Activated CD8-positive, alpha-beta memory T cell treated with anti-CD3 and anti-CD28 coated beads, Interleukin-2, amount 50 U/mL, for 4 hours (primary cell): ENCODE measurements around the gene PGPEP1.
"Not testable (repeated sequence)": the region's sequence is repeated elsewhere in the genome, so short reads cannot be mapped to it uniquely, and the experiment has no call there.

Experiments used
- DNase-seq: peaks from one replicate; pipeline ENCODE4 v3.0.0-alpha.2; 2020

Gene PGPEP1

DNA sequence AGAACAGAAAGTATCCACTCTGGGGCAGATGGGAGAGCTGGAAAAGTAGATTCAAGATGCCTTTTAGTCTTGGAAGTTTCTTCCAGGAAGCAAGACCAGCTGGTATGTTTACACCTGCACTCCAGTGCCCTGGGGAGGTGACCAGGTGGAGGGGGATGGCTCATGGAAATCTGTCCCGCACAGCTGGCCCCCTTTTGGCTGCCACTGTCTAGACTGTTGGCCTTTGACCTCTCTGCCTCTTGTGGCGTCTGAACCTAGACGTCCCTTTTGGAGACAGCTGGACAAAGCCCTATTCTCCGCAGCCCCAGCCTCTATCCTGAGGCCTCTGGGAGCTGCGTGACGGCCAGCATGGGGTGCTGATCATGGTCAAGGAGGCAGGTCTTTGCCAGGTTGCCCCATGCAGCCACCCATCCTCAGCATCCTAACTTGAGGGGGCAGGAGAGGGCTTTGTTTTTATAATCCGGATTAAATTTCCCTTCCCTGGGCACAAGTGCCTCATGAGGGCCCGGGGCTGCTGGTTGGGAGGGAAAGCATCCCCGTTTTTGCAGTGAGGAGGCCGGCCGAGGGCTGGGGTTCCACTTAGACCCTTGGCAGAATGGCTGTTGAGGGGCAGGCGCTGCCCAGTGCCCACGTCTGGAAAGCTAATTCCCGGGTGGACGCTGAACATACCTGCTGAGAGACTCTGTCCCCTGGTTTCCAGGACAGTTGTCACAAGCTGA, 28.3 kb downstream of the PGPEP1 start:
- no peak for DNase-seq

DNA sequence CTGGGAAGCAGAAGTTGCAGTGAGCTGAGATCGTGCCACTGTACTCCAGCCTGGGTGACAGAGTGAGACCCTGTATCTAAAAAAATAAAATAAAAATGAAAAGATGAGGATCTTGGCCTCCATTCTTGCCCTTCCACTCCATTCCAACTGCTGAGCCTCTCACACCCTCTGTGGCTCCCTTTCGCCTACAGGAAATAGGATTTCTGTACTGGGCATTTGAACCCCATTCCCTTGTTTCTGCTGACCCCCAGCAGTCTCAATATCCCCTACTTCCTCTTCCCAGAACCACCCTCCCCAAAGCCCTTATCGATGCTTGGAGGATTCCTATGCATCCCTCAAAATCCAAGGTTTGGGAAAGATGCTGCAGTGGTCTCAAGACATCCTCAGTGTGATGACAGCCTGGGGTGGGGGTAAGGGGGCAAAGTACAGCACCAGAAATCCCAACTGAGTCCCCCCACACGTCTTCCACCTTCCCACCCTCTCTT, 33.1 kb downstream of the PGPEP1 start:
- DNase-seq = no peak

- peak; percentile 32 for DNase-seq
Observed at GRCh38 chr19:18373892-18374629, 33.7 kb downstream of the PGPEP1 start.

DNA sequence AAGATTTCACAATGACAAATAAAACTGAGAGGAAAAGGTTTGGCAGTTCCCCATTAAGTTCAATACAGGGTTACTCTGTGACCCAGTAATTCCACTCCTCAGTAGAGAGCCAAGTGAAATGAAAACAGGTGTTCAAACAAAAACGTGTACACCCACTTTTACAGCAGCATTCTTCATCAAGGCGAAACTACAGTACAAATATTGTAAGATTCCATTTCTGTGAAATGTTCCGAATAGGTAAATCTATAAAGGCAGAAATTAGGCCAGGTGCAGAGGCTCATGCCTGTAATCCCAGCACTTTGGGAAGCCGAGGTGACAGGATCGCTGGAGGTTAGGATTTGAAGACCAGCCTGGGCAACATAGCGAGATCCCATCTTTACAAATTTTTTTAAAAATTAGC, 36.6 kb downstream of the PGPEP1 start:
- DNase-seq = no peak

GRCh38 chr19:18379803-18380747, 39.7 kb downstream of the PGPEP1 start:
- DNase-seq = no peak

- no peak for DNase-seq
Observed at GRCh38 chr19:18380843-18381242, 40.4 kb downstream of the PGPEP1 start.

DNA sequence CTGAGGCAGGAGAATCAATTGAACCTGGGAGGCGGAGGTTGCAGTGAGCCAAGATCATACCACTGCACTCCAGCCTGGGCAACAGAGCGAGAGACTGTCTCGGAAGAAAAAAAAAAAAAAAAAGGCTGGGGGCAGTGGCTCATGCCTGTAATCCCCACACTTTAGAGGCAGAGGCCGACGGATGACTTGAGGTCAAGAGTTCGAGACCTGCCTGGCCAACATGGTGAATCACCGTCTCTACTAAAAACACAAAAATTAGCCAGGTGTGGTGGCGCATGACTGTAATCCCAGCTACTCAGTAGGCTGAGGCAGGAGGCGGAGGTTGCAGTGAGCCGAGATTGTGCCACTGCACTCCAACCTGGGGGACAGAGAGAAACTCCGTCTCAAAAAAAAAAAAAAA, 43.2 kb downstream of the PGPEP1 start:
- DNase-seq = not testable (repeated sequence)

DNA sequence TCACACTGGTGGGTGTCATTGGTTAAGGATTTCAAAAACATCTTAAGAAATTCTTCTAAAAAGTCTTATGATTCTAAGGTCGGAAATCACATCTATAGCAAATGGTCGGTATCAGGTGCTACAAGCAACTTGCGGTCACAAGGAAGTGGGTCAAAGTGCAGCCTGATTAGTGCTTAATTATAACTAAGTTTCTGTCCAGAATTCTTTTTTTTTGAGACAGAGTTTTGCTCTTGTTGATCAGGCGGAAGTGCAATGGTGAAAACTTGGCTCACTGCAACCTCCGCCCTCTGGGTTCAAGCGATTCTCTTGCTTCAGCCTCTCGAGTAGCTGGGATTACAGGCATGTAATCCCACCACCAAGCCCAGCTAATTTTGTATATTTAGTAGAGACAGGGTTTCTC, 44.4 kb downstream of the PGPEP1 start:
- no peak for DNase-seq

DNA sequence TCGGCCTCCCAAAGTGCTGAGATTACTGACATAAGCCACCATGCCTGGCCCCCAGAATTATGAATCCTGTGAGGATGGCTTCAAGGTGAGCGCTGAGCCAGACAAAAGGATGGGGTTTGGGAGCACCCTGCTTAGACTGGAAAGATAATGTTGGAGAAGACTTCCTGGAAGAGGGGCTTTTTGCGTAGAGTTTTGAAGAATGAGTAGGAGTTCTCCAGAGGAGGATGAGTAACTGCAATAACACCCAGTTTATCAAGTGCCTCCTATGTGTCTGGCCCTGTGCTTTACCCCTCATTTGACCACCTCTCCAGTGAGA, 44.9 kb downstream of the PGPEP1 start:
- DNase-seq = no peak

- peak; percentile 25 for DNase-seq
Observed at GRCh38 chr19:18385675-18386542, 45.5 kb downstream of the PGPEP1 start, which contains the start of gene GDF15. Gene GDF15 (plus strand): TSS chr19:18386158. CDS start chr19:18386190, 32 bp downstream.

DNA sequence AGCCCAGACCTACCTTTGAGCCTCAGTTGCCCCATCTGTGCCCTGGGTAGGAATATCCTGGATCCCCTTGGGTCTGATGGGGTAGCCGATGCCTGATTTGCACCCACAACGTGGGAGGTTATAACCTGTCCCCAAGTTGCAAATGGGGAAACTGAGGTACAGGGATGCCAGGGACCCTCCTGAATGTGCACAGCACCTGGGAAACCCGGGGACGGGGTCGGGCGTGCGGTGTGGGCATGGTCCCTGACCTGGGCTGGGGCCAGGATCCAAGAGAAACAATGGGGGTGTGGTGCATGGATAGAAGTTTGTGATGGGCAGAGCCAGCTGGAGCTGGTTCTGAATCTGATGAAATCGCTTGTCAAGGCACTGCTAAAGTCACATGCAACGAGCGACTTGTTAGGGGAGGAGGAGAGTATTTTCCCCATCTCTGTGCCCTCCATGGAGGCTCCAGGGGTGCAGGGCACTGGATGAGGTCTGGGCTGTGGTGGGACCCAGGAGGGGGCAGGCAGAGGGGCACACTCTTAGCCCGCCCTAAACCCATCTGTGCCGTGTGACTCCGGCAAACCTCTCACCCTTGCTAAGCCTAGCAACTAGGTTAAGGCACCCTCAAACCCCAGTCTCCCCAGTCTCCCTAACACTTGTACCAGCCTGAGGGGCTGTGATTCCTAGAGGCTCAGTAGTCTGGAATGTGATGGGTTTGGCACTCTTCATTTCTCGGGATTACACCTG, 46.3 kb downstream of the PGPEP1 start:
- DNase-seq = no peak

DNA sequence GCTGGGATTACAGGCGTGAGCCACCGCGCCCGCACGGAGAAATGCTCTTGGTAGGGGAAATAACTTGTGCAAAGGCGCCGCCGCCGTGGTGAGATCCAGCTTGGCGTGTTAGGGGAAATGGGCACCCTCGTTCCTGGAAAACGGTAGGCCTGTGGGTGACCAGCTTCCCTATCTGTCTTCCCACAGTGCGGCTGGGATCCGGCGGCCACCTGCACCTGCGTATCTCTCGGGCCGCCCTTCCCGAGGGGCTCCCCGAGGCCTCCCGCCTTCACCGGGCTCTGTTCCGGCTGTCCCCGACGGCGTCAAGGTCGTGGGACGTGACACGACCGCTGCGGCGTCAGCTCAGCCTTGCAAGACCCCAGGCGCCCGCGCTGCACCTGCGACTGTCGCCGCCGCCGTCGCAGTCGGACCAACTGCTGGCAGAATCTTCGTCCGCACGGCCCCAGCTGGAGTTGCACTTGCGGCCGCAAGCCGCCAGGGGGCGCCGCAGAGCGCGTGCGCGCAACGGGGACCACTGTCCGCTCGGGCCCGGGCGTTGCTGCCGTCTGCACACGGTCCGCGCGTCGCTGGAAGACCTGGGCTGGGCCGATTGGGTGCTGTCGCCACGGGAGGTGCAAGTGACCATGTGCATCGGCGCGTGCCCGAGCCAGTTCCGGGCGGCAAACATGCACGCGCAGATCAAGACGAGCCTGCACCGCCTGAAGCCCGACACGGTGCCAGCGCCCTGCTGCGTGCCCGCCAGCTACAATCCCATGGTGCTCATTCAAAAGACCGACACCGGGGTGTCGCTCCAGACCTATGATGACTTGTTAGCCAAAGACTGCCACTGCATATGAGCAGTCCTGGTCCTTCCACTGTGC, 47.9 kb downstream of the PGPEP1 start:
- DNase-seq = peak; percentile 82

GRCh38 chr19:18388960-18389725, 48.7 kb downstream of the PGPEP1 start:
- no peak for DNase-seq

GRCh38 chr19:18389726-18390064, 49.3 kb downstream of the PGPEP1 start:
- DNase-seq = no peak

GRCh38 chr19:18390065-18390907, 49.9 kb downstream of the PGPEP1 start:
- no peak for DNase-seq

- DNase-seq = no peak
Observed at GRCh38 chr19:18391509-18392075, 51.2 kb downstream of the PGPEP1 start.

DNA sequence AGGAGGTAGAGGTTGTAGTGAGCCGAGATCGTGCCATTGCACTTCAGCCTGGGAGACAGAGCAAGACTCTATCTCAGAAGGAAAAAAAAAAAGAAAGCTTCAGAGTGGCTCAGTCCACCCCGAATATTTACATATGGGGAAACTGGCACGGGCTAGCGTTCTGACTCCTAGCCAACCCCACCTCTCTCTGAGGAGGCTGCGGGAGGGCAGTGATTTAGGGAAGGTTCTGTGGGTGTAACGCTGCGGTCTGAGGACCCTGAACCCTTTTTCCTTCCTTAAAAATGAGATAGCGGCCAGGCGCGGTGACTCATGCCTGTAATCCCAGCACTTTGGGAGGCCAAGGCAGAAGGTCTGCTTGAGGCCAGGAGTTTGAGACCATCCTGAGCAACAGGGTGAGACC, 52.0 kb downstream of the PGPEP1 start:
- no peak for DNase-seq

DNA sequence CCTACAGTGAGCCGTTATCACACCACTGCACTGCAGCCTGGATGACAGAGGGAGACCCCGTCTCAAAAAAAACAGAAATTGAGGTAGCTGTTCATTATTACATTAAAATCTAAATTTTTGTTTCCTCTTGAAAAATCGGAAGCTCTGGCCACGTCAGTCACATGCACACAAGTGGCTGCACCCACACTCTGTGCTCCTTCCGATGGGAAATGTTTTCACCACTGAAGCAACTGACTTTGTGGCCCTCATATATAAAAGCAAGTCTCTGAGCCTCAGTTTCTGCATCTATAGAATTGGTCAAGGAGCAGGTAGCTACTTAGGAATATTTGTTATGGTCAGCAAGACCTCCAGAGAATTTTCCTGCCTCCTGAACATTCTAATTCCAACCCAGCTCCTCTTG, 52.5 kb downstream of the PGPEP1 start:
- DNase-seq = no peak

DNA sequence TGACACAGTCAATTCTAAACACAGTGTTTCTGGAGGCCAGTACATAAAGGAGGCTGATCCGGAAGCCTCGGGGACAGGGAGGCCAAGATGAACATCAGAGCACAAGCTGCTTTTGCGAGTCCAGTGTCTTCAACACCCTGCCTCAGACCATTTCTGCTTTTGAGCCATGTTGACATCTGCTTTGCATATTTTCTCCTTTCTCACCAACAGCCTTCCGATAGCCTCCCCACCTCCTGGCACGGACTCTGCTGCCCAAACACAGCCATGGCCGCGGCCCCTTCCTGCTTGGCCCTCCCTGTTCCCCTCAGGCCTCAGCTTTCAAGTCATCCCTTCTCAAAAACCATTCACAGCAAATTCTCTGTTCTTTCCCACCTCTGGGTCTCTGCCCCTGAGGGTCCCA, 53.4 kb downstream of the PGPEP1 start:
- no peak for DNase-seq
